Measurements from ENCODE around the gene KIF26A.

DNA sequence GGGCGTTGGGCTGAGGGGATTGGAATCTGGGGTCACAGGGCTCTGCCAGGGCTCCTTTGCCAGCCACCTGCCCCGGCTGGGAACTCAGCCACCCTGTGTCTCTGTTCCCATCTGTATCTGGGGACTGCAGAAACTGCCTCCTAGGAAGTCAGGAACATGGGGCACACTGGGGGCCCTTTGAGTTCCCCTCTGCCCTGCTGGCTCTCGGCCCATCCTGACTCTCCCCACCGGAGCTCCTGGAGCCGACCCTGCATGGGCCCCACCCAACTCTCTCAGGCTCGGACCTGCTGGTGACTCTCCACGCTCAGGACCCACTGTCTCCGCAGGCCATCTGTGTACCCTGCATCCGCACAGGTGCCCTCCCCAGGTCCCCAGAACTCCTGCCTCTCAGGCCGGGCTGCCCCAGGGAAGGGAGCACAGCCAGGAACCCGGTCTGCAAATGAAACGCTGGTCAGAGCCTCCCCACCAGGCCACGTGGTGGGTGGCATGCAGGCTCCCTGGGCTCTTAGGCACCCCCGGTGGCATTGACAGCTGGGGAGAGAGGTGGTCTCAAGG is 82.8 kb downstream of the KIF26A start:
- TF ChIP-seq GATA3 (IDR thresholded peaks at IDR 0.05; ENCODE audit: low read depth, low read length), result no peak
- TF ChIP-seq GATA2 (IDR thresholded peaks at IDR 0.05; ENCODE audit: low read depth, low read length), result no peak

Measured in SH-SY5Y (cell line).